ENCODE measurements around the gene ALPK1. TPM values are rescaled to one million over a fixed set of nuclear protein-coding genes. Genes with fewer than 3 reads are reported as not detected.
"Not testable (repeated sequence)": the region's sequence is repeated elsewhere in the genome, so short reads cannot be mapped to it uniquely, and the experiment has no call there.

The ALPK1 gene
- total and polyA plus RNA-seq, 9 donors = 4.9 to 8.7 (median 7.0) TPM

GRCh38 chr4:112442226-112442625, 145.1 kb downstream of the ALPK1 start:
- DNase-seq; H3K27me3 ChIP-seq (ENCODE audit: control insufficient read depth, insufficient read depth, low read length); H3K4me3 ChIP-seq (ENCODE audit: low read length); H3K36me3 ChIP-seq (ENCODE audit: control insufficient read depth, insufficient read depth, low read length); H3K27ac ChIP-seq (ENCODE audit: low read length); H3K9me3 ChIP-seq (replicated peaks; ENCODE audit: control insufficient read depth, low read depth, low read length); H3K4me1 ChIP-seq (ENCODE audit: control insufficient read depth, insufficient read depth, low read length): not testable (repeated sequence)
- WGBS (ENCODE audit: insufficient coverage) = no CpG with 5 or more reads among the region's 2 CpGs

GRCh38 chr4:112448306-112449132, 151.3 kb downstream of the ALPK1 start:
- Histone ChIP-seq H3K9me3 (replicated peaks; ENCODE audit: control insufficient read depth, low read depth, low read length) (peaks cover 5% of the 10 kb centered on the region), H3K27ac (ENCODE audit: low read length) (no peak overlapping the region), H3K4me1 (ENCODE audit: control insufficient read depth, insufficient read depth, low read length) (no peaks in the 10 kb centered on the region), H3K36me3 (ENCODE audit: control insufficient read depth, insufficient read depth, low read length) (no peaks in the 10 kb centered on the region), H3K27me3 (ENCODE audit: control insufficient read depth, insufficient read depth, low read length) (no peaks in the 10 kb centered on the region), H3K4me3 (ENCODE audit: low read length) (no peak overlapping the region)
- no peak for DNase-seq
- WGBS (ENCODE audit: insufficient coverage) = 80% methylated on average over 2 of the region's 8 CpGs

- WGBS (ENCODE audit: insufficient coverage) = 83% methylated on average over 1 of the region's 3 CpGs
- H3K36me3 ChIP-seq (ENCODE audit: control insufficient read depth, insufficient read depth, low read length) = no peaks in the 10 kb centered on the region
- no peaks in the 10 kb centered on the region for H3K27me3 ChIP-seq (ENCODE audit: control insufficient read depth, insufficient read depth, low read length)
- no peak overlapping the region for H3K4me3 ChIP-seq (ENCODE audit: low read length)
- DNase-seq = no peak
- H3K27ac ChIP-seq (ENCODE audit: low read length) = no peak overlapping the region
- H3K9me3 ChIP-seq (replicated peaks; ENCODE audit: control insufficient read depth, low read depth, low read length) = peaks cover 5% of the 10 kb centered on the region
- H3K4me1 ChIP-seq (ENCODE audit: control insufficient read depth, insufficient read depth, low read length) = no peaks in the 10 kb centered on the region
Measured at GRCh38 chr4:112449708-112450107, 152.5 kb downstream of the ALPK1 start.

- no peaks in the 10 kb centered on the region for H3K9me3 ChIP-seq (replicated peaks; ENCODE audit: control insufficient read depth, low read depth, low read length)
- no peak for DNase-seq
- WGBS (ENCODE audit: insufficient coverage) = no CpG with 5 or more reads among the region's 4 CpGs
Measured at GRCh38 chr4:112451104-112451503, 153.9 kb downstream of the ALPK1 start.

GRCh38 chr4:112451831-112452230, 154.7 kb downstream of the ALPK1 start:
- Histone ChIP-seq H3K27ac (ENCODE audit: low read length) (no peak overlapping the region), H3K4me1 (ENCODE audit: control insufficient read depth, insufficient read depth, low read length) (no peaks in the 10 kb centered on the region), H3K27me3 (ENCODE audit: control insufficient read depth, insufficient read depth, low read length) (no peaks in the 10 kb centered on the region), H3K9me3 (replicated peaks; ENCODE audit: control insufficient read depth, low read depth, low read length) (no peaks in the 10 kb centered on the region), H3K4me3 (ENCODE audit: low read length) (no peak overlapping the region), H3K36me3 (ENCODE audit: control insufficient read depth, insufficient read depth, low read length) (no peaks in the 10 kb centered on the region)
- WGBS (ENCODE audit: insufficient coverage) = no CpG with 5 or more reads among the region's 4 CpGs
- DNase-seq = no peak

More at GRCh38 chr4:112451104-112451503, 153.9 kb downstream of the ALPK1 start:
- Histone ChIP-seq H3K4me1 (ENCODE audit: control insufficient read depth, insufficient read depth, low read length) (no peaks in the 10 kb centered on the region), H3K27me3 (ENCODE audit: control insufficient read depth, insufficient read depth, low read length) (no peaks in the 10 kb centered on the region), H3K27ac (ENCODE audit: low read length) (no peak overlapping the region), H3K4me3 (ENCODE audit: low read length) (no peak overlapping the region), H3K36me3 (ENCODE audit: control insufficient read depth, insufficient read depth, low read length) (no peaks in the 10 kb centered on the region)

- no peaks in the 10 kb centered on the region for H3K27me3 ChIP-seq (ENCODE audit: control insufficient read depth, insufficient read depth, low read length)
- DNase-seq = no peak
- no peak overlapping the region for H3K4me3 ChIP-seq (ENCODE audit: low read length)
- H3K9me3 ChIP-seq (replicated peaks; ENCODE audit: control insufficient read depth, low read depth, low read length) = no peaks in the 10 kb centered on the region
- no peaks in the 10 kb centered on the region for H3K4me1 ChIP-seq (ENCODE audit: control insufficient read depth, insufficient read depth, low read length)
- H3K36me3 ChIP-seq (ENCODE audit: control insufficient read depth, insufficient read depth, low read length) = no peaks in the 10 kb centered on the region
- no peak overlapping the region for H3K27ac ChIP-seq (ENCODE audit: low read length)
- WGBS (ENCODE audit: insufficient coverage) = no CpG with 5 or more reads among the region's 2 CpGs
Measured at GRCh38 chr4:112453321-112453720, 156.2 kb downstream of the ALPK1 start.

- Histone ChIP-seq H3K9me3 (replicated peaks; ENCODE audit: control insufficient read depth, low read depth, low read length) (no peaks in the 10 kb centered on the region), H3K4me3 (ENCODE audit: low read length) (no peak overlapping the region), H3K27ac (ENCODE audit: low read length) (no peak overlapping the region), H3K27me3 (ENCODE audit: control insufficient read depth, insufficient read depth, low read length) (no peaks in the 10 kb centered on the region), H3K36me3 (ENCODE audit: control insufficient read depth, insufficient read depth, low read length) (no peaks in the 10 kb centered on the region), H3K4me1 (ENCODE audit: control insufficient read depth, insufficient read depth, low read length) (no peaks in the 10 kb centered on the region)
- no peak for DNase-seq
Measured at GRCh38 chr4:112472318-112472717, 175.1 kb downstream of the ALPK1 start.

GRCh38 chr4:112473985-112474384, 176.8 kb downstream of the ALPK1 start:
- H3K4me1 ChIP-seq (ENCODE audit: control insufficient read depth, insufficient read depth, low read length) = no peaks in the 10 kb centered on the region
- H3K4me3 ChIP-seq (ENCODE audit: low read length) = no peak overlapping the region
- no peaks in the 10 kb centered on the region for H3K36me3 ChIP-seq (ENCODE audit: control insufficient read depth, insufficient read depth, low read length)
- WGBS (ENCODE audit: insufficient coverage) = no CpG with 5 or more reads among the region's 2 CpGs
- no peak for DNase-seq
- H3K27ac ChIP-seq (ENCODE audit: low read length) = no peak overlapping the region
- no peaks in the 10 kb centered on the region for H3K9me3 ChIP-seq (replicated peaks; ENCODE audit: control insufficient read depth, low read depth, low read length)
- H3K27me3 ChIP-seq (ENCODE audit: control insufficient read depth, insufficient read depth, low read length) = no peaks in the 10 kb centered on the region

- no peaks in the 10 kb centered on the region for H3K4me1 ChIP-seq (ENCODE audit: control insufficient read depth, insufficient read depth, low read length)
- no peaks in the 10 kb centered on the region for H3K27me3 ChIP-seq (ENCODE audit: control insufficient read depth, insufficient read depth, low read length)
- no peaks in the 10 kb centered on the region for H3K36me3 ChIP-seq (ENCODE audit: control insufficient read depth, insufficient read depth, low read length)
- H3K27ac ChIP-seq (ENCODE audit: low read length) = no peak overlapping the region
- H3K4me3 ChIP-seq (ENCODE audit: low read length) = no peak overlapping the region
- H3K9me3 ChIP-seq (replicated peaks; ENCODE audit: control insufficient read depth, low read depth, low read length) = peaks cover 10% of the 10 kb centered on the region
- DNase-seq = no peak
- WGBS (ENCODE audit: insufficient coverage) = 75% methylated on average over 4 of the region's 5 CpGs
Measured at GRCh38 chr4:112485930-112486329, 188.8 kb downstream of the ALPK1 start.

GRCh38 chr4:112490808-112491207, 193.6 kb downstream of the ALPK1 start:
- H3K27me3 ChIP-seq (ENCODE audit: control insufficient read depth, insufficient read depth, low read length); DNase-seq; H3K27ac ChIP-seq (ENCODE audit: low read length); H3K4me1 ChIP-seq (ENCODE audit: control insufficient read depth, insufficient read depth, low read length); H3K4me3 ChIP-seq (ENCODE audit: low read length); H3K36me3 ChIP-seq (ENCODE audit: control insufficient read depth, insufficient read depth, low read length); H3K9me3 ChIP-seq (replicated peaks; ENCODE audit: control insufficient read depth, low read depth, low read length): not testable (repeated sequence)
- 85% methylated on average over 3 of the region's 3 CpGs for WGBS (ENCODE audit: insufficient coverage)
